Suprapubic skin (tissue), 4 donors: ENCODE measurements around the gene FAM89A. TPM values are rescaled to one million over a fixed set of nuclear protein-coding genes. Genes with fewer than 3 reads are reported as not detected.
"Not testable (repeated sequence)": the region's sequence is repeated elsewhere in the genome, so short reads cannot be mapped to it uniquely, and the experiment has no call there.

ENCODE experiments used
- DNase-seq, 2 donors: peaks; one replicate each; pipeline ENCODE4 v3.0.0-alpha.2; 2019; ENCODE audit warnings: low spot score in 2 of 2
- H3K27ac ChIP-seq: fragments of 200-600 bp; sonication (generic); one replicate; pipeline ENCODE4 v1.5.1; 2019
- H3K27me3 ChIP-seq: fragments of 200-600 bp; sonication (generic); one replicate; pipeline ENCODE4 v1.5.1; 2019
- H3K36me3 ChIP-seq: fragments of 200-600 bp; sonication (generic); one replicate; pipeline ENCODE4 v1.5.1; 2019
- H3K4me1 ChIP-seq: fragments of 200-600 bp; sonication (generic); one replicate; pipeline ENCODE4 v1.5.1; 2019
- H3K4me3 ChIP-seq: fragments of 200-600 bp; sonication (generic); one replicate; pipeline ENCODE4 v1.5.1; 2019; ENCODE audit warnings: mild to moderate bottlenecking
- H3K9me3 ChIP-seq: fragments of 200-600 bp; sonication (generic); one replicate; pipeline ENCODE4 v1.5.1; 2019
- CTCF ChIP-seq, 2 donors: fragments of 200-600 bp in 1 of 2; fragments of 450-650 bp in 1 of 2; sonication (generic) in 1 of 2; IDR thresholded peaks; one replicate each; pipeline ENCODE4 v1.5.1; 2016 to 2019; ENCODE audit warnings: antibody characterized with exemption in 2 of 2, mild to moderate bottlenecking in 1 of 2, moderate library complexity in 1 of 2
- EP300 ChIP-seq: sonication (generic); formaldehyde crosslinking; IDR thresholded peaks from one replicate; pipeline ENCODE4 v1.6.1; 2017; ENCODE audit warnings: antibody characterized with exemption
- POLR2A ChIP-seq, 2 donors: fragments of 450-650 bp; IDR thresholded peaks; one replicate each; pipeline ENCODE4 v1.6.1; 2017; ENCODE audit warnings: antibody characterized with exemption in 2 of 2, mild to moderate bottlenecking in 2 of 2, moderate library complexity in 2 of 2
- POLR2AphosphoS5 ChIP-seq, 3 donors: sonication (generic); formaldehyde crosslinking; IDR thresholded peaks; one replicate each; pipeline ENCODE4 v1.6.1; 2017; ENCODE audit warnings: antibody characterized with exemption in 3 of 3
- WGBS: methylation state at CpG from one replicate; pipeline ENCODE4 v1.1.5; 2018; 5-methylcytosine and 5-hydroxymethylcytosine counted together
- total RNA-seq, 4 donors: library from RNA; depleted of rRNA; stranded (reverse); fragments of >200 nt; gene quantifications; one replicate each; pipeline ENCODE4 v1.1.0, GENCODE V29; 2016

FAM89A gene
- total RNA-seq, 4 donors from 2014 or later, result 25.5 to 59.8 (median 49.7) TPM

DNA sequence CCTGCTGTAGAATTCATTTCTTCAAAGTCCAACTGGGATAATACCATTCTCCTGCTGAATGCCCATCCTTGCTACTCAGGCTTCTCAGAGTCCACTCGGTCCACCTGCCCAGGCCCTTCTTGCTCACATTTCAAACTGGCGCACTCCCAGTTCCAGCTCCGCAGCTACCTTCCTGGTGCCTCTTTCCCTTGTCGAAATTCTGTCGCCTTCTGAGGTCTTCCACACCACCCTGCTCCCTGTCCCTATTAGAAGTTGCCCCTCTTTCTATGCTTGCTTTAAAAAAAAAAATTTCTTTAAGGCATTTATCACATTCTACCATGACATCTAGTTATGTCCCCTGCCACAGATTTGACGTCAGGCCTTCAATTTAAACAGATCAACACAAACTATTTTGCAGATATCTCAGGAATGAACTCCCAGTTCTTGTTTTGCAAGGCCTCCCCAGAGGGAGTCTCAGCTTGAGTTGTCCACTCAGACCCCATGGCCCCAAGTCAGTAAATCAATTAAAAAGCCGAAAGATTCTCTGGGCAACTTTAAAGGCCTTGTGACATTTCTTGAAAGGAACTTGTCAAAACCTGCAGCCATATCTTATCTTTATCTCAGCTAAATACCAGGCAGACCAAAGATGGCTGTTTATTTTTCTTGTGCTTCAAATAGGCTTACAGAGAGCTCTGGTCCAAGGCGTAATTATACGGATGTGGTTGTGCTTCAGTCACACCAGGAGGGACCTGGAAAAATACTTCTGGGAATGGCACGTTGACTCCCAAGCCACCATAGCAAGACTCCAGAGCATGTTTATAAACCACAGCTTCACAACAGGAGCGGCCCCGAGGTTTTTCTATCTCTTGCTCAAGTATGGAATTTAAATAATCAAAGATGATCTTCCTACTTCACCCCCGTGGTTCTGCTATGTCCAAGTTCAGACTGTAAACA lies 2.2 kb downstream of the FAM89A start:
- no peak overlapping the region for H3K27ac ChIP-seq
- TF ChIP-seq EP300, result no peak
- no peaks in the 10 kb centered on the region for H3K27me3 ChIP-seq
- H3K4me1 ChIP-seq, result peaks cover 27% of the 10 kb centered on the region
- no peak overlapping the region for H3K4me3 ChIP-seq
- H3K36me3 ChIP-seq, result no peaks in the 10 kb centered on the region
- DNase-seq, result no peak
- 69% methylated on average over 13 of the region's 13 CpGs for WGBS
- no peaks in the 10 kb centered on the region for H3K9me3 ChIP-seq

GRCh38 chr1:231036416-231036815 lies 3.6 kb downstream of the FAM89A start:
- no peaks in the 10 kb centered on the region for H3K9me3 ChIP-seq
- H3K27me3 ChIP-seq, result no peaks in the 10 kb centered on the region
- no peak overlapping the region for H3K4me3 ChIP-seq
- H3K36me3 ChIP-seq, result no peaks in the 10 kb centered on the region
- no peak for TF ChIP-seq EP300
- TF ChIP-seq POLR2AphosphoS5 (IDR thresholded peaks at IDR 0.05), result no peak
- no peak for TF ChIP-seq CTCF (IDR thresholded peaks at IDR 0.05)
- no peak for TF ChIP-seq POLR2A (IDR thresholded peaks at IDR 0.05)
- 63% methylated on average over 5 of the region's 5 CpGs for WGBS
- H3K4me1 ChIP-seq, result peaks cover 27% of the 10 kb centered on the region
- H3K27ac ChIP-seq, result no peak overlapping the region
- DNase-seq, result no peak

DNA sequence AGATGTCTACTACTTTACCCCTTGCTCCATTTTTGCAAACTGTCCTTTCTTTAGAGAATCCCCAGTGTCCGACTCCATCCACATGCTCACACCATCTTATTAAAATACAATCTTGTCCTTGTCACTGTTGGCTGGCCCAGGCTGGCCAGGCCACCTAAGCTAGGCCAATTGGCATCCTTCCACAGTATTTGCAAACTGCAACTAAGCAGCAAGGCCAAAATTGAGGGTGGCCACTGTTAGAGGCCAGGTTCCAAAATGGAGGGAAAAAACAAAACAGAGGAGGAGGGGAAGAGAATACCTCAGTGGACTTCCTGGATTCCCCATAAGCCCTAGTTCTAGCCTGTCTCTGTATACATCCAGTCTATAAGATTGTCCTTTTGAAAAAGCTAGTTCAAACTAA lies 4.3 kb downstream of the FAM89A start:
- Histone ChIP-seq H3K9me3 (no peaks in the 10 kb centered on the region), H3K4me1 (peaks cover 21% of the 10 kb centered on the region), H3K4me3 (no peak overlapping the region), H3K27ac (no peak overlapping the region), H3K36me3 (no peaks in the 10 kb centered on the region), H3K27me3 (no peaks in the 10 kb centered on the region)
- 100% methylated on average over 1 of the region's 1 CpG for WGBS
- DNase-seq, result no peak
- TF ChIP-seq POLR2A (IDR thresholded peaks at IDR 0.05) (no peak), EP300 (no peak), POLR2AphosphoS5 (IDR thresholded peaks at IDR 0.05) (no peak), CTCF (IDR thresholded peaks at IDR 0.05) (no peak)

GRCh38 chr1:231032963-231033362 lies 7.1 kb downstream of the FAM89A start:
- DNase-seq, result no peak
- no peaks in the 10 kb centered on the region for H3K36me3 ChIP-seq
- H3K4me1 ChIP-seq, result no peaks in the 10 kb centered on the region
- H3K27me3 ChIP-seq, result no peaks in the 10 kb centered on the region
- TF ChIP-seq POLR2A (IDR thresholded peaks at IDR 0.05) (no peak), EP300 (no peak), POLR2AphosphoS5 (IDR thresholded peaks at IDR 0.05) (no peak), CTCF (IDR thresholded peaks at IDR 0.05) (no peak)
- WGBS, result 49% methylated on average over 6 of the region's 7 CpGs
- no peak overlapping the region for H3K27ac ChIP-seq
- no peaks in the 10 kb centered on the region for H3K9me3 ChIP-seq
- H3K4me3 ChIP-seq, result no peak overlapping the region

DNA sequence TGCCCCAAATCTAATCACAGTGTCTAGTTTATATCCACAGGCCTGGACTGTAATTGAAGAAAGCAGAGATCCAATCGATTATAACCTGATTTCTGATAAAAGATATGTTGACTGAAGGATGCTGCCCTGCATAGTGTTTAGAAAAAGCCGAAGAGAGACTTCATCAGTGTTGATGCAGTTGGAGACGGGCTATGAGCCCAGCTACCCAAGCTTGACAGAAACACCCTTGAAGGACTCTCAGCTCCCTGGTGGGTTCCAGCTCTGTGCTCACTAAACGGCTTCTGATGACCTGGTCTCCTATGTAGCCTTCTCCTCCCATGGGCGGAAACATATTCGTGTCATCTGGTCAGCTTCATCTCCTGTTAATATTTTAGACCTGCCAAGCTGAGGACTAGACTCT lies 10.2 kb downstream of the FAM89A start:
- no peak overlapping the region for H3K4me3 ChIP-seq
- H3K9me3 ChIP-seq, result no peaks in the 10 kb centered on the region
- TF ChIP-seq POLR2A (IDR thresholded peaks at IDR 0.05), result no peak
- no peak for TF ChIP-seq POLR2AphosphoS5 (IDR thresholded peaks at IDR 0.05)
- TF ChIP-seq EP300, result no peak
- no peak for TF ChIP-seq CTCF (IDR thresholded peaks at IDR 0.05)
- H3K27me3 ChIP-seq, result no peaks in the 10 kb centered on the region
- no peak overlapping the region for H3K27ac ChIP-seq
- H3K4me1 ChIP-seq, result peaks cover 3% of the 10 kb centered on the region
- DNase-seq, result no peak
- WGBS, result 79% methylated on average over 4 of the region's 6 CpGs
- H3K36me3 ChIP-seq, result no peaks in the 10 kb centered on the region

DNA sequence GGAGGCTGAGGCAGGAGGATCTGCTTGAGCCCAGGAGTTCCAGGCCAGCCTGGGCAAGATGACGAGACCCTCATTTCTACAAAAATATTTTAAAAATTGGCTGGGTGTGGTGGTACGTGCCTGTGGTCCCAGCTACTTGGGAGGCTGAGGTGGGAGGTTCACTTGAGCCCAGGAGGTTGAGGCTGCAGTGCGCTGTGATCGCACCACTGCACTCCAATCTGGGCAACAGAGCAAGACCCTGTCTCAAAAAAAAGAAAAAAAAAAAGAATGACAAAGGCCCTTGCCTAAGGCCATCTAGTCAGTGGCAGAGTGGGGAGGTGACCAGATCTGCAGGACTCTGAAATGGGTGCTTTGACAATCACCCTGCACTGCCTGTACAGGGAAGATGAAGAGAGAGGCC lies 10.8 kb downstream of the FAM89A start:
- not testable (repeated sequence) for H3K36me3 ChIP-seq, H3K9me3 ChIP-seq, H3K4me3 ChIP-seq, H3K4me1 ChIP-seq, H3K27me3 ChIP-seq, DNase-seq, H3K27ac ChIP-seq
- 98% methylated on average over 4 of the region's 4 CpGs for WGBS
